ENCODE measurements around the gene FARP2.
"Not testable (repeated sequence)": the region's sequence is repeated elsewhere in the genome, so short reads cannot be mapped to it uniquely, and the experiment has no call there.

The FARP2 gene

DNA sequence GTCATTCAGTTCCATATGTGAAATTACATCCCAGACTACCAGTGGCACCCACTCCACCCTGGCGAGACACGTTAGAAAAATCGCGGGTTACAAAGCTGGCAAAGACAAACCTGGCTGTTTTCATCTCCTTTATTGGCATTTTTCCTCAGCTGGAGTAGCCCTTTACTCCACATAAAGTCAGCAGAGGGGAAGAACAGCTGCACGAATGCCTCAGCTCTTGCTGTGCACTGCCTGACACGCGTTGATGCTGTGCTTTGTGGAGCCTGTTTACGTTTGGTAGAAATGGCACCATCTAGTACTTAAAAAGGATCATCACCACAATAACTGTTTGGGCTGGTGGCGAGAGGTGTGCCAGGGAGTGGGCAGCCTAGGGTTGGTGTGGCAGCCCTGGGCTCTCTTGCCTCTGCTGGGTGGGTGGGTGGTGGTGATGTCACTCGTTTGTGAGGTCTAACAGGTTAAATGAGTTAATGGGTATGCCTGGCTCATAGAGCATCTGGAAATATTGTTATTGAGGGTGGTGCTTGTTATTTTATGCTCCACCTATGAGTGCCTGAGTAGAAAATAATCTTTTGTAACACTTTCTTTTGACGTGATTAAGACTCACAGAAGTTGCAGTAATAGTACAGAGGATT, 16.4 kb downstream of the FARP2 start:
- DNase-seq (ENCODE audit: low read depth, low spot score), result no peak
- TF ChIP-seq SUZ12 (IDR thresholded peaks at IDR 0.05; ENCODE audit: extremely low read depth, insufficient read depth, insufficient read length) (no peak), ZNF274 (IDR thresholded peaks at IDR 0.05; ENCODE audit: low read depth, low read length) (no peak), YY1 (IDR thresholded peaks at IDR 0.05; ENCODE audit: insufficient read depth, insufficient read length) (no peak)
- no peak overlapping the region for H3K9ac ChIP-seq (ENCODE audit: insufficient read length, low read depth)
- H3K9me3 ChIP-seq (ENCODE audit: insufficient read depth, low read length), result no peaks in the 10 kb centered on the region
- H3K4me3 ChIP-seq (ENCODE audit: insufficient read length, low read depth), result no peak overlapping the region
- H3K27me3 ChIP-seq (ENCODE audit: insufficient read depth, insufficient read length), result no peaks in the 10 kb centered on the region
- no peaks in the 10 kb centered on the region for H3K4me1 ChIP-seq (ENCODE audit: insufficient read depth, insufficient read length)
- H3K36me3 ChIP-seq (ENCODE audit: insufficient read depth, insufficient read length, low read length), result peaks cover 37% of the 10 kb centered on the region

- TF ChIP-seq YY1 (IDR thresholded peaks at IDR 0.05; ENCODE audit: insufficient read depth, insufficient read length) (no peak), ZNF274 (IDR thresholded peaks at IDR 0.05; ENCODE audit: low read depth, low read length) (no peak), SUZ12 (IDR thresholded peaks at IDR 0.05; ENCODE audit: extremely low read depth, insufficient read depth, insufficient read length) (no peak)
- no peaks in the 10 kb centered on the region for H3K4me1 ChIP-seq (ENCODE audit: insufficient read depth, insufficient read length)
- peaks cover 33% of the 10 kb centered on the region for H3K36me3 ChIP-seq (ENCODE audit: insufficient read depth, insufficient read length, low read length)
- no peaks in the 10 kb centered on the region for H3K27me3 ChIP-seq (ENCODE audit: insufficient read depth, insufficient read length)
- H3K9me3 ChIP-seq (ENCODE audit: insufficient read depth, low read length), result no peaks in the 10 kb centered on the region
- no peak for DNase-seq (ENCODE audit: low read depth, low spot score)
- no peak overlapping the region for H3K4me3 ChIP-seq (ENCODE audit: insufficient read length, low read depth)
- no peak overlapping the region for H3K9ac ChIP-seq (ENCODE audit: insufficient read length, low read depth)
Measured at GRCh38 chr2:241373446-241373845, 17.4 kb downstream of the FARP2 start.

- H3K36me3 ChIP-seq (ENCODE audit: insufficient read depth, insufficient read length, low read length), result peaks cover 32% of the 10 kb centered on the region
- not testable (repeated sequence) for DNase-seq (ENCODE audit: low read depth, low spot score); H3K9ac ChIP-seq (ENCODE audit: insufficient read length, low read depth); H3K4me3 ChIP-seq (ENCODE audit: insufficient read length, low read depth); H3K4me1 ChIP-seq (ENCODE audit: insufficient read depth, insufficient read length); H3K27me3 ChIP-seq (ENCODE audit: insufficient read depth, insufficient read length); H3K9me3 ChIP-seq (ENCODE audit: insufficient read depth, low read length)
Measured at GRCh38 chr2:241373906-241374305, 17.8 kb downstream of the FARP2 start.

GRCh38 chr2:241375300-241375699, 19.2 kb downstream of the FARP2 start:
- TF ChIP-seq SUZ12 (IDR thresholded peaks at IDR 0.05; ENCODE audit: extremely low read depth, insufficient read depth, insufficient read length) (no peak), YY1 (IDR thresholded peaks at IDR 0.05; ENCODE audit: insufficient read depth, insufficient read length) (no peak), ZNF274 (IDR thresholded peaks at IDR 0.05; ENCODE audit: low read depth, low read length) (no peak)
- Histone ChIP-seq H3K4me3 (ENCODE audit: insufficient read length, low read depth) (no peak overlapping the region), H3K27me3 (ENCODE audit: insufficient read depth, insufficient read length) (no peaks in the 10 kb centered on the region), H3K9ac (ENCODE audit: insufficient read length, low read depth) (no peak overlapping the region), H3K9me3 (ENCODE audit: insufficient read depth, low read length) (no peaks in the 10 kb centered on the region), H3K4me1 (ENCODE audit: insufficient read depth, insufficient read length) (no peaks in the 10 kb centered on the region), H3K36me3 (ENCODE audit: insufficient read depth, insufficient read length, low read length) (peaks cover 38% of the 10 kb centered on the region)
- DNase-seq (ENCODE audit: low read depth, low spot score), result no peak

- Histone ChIP-seq H3K27me3 (ENCODE audit: insufficient read depth, insufficient read length) (no peaks in the 10 kb centered on the region), H3K9me3 (ENCODE audit: insufficient read depth, low read length) (no peaks in the 10 kb centered on the region), H3K9ac (ENCODE audit: insufficient read length, low read depth) (no peak overlapping the region), H3K4me3 (ENCODE audit: insufficient read length, low read depth) (no peak overlapping the region), H3K4me1 (ENCODE audit: insufficient read depth, insufficient read length) (no peaks in the 10 kb centered on the region), H3K36me3 (ENCODE audit: insufficient read depth, insufficient read length, low read length) (peaks cover 47% of the 10 kb centered on the region)
- no peak for TF ChIP-seq SUZ12 (IDR thresholded peaks at IDR 0.05; ENCODE audit: extremely low read depth, insufficient read depth, insufficient read length)
- no peak for TF ChIP-seq YY1 (IDR thresholded peaks at IDR 0.05; ENCODE audit: insufficient read depth, insufficient read length)
- no peak for DNase-seq (ENCODE audit: low read depth, low spot score)
Measured at GRCh38 chr2:241376808-241377207, 20.7 kb downstream of the FARP2 start.

- Histone ChIP-seq H3K4me1 (ENCODE audit: insufficient read depth, insufficient read length) (no peaks in the 10 kb centered on the region), H3K9ac (ENCODE audit: insufficient read length, low read depth) (no peak overlapping the region), H3K4me3 (ENCODE audit: insufficient read length, low read depth) (no peak overlapping the region), H3K36me3 (ENCODE audit: insufficient read depth, insufficient read length, low read length) (peaks cover 61% of the 10 kb centered on the region), H3K9me3 (ENCODE audit: insufficient read depth, low read length) (no peaks in the 10 kb centered on the region), H3K27me3 (ENCODE audit: insufficient read depth, insufficient read length) (no peaks in the 10 kb centered on the region)
- DNase-seq (ENCODE audit: low read depth, low spot score), result no peak
- TF ChIP-seq ZNF274 (IDR thresholded peaks at IDR 0.05; ENCODE audit: low read depth, low read length), result no peak
- TF ChIP-seq YY1 (IDR thresholded peaks at IDR 0.05; ENCODE audit: insufficient read depth, insufficient read length), result no peak
- TF ChIP-seq SUZ12 (IDR thresholded peaks at IDR 0.05; ENCODE audit: extremely low read depth, insufficient read depth, insufficient read length), result no peak
Measured at GRCh38 chr2:241378816-241379215, 22.7 kb downstream of the FARP2 start.

- DNase-seq (ENCODE audit: low read depth, low spot score), result no peak
- Histone ChIP-seq H3K4me3 (ENCODE audit: insufficient read length, low read depth) (no peak overlapping the region), H3K4me1 (ENCODE audit: insufficient read depth, insufficient read length) (no peaks in the 10 kb centered on the region), H3K9me3 (ENCODE audit: insufficient read depth, low read length) (no peaks in the 10 kb centered on the region), H3K36me3 (ENCODE audit: insufficient read depth, insufficient read length, low read length) (peaks cover 59% of the 10 kb centered on the region), H3K27me3 (ENCODE audit: insufficient read depth, insufficient read length) (no peaks in the 10 kb centered on the region), H3K9ac (ENCODE audit: insufficient read length, low read depth) (no peak overlapping the region)
- TF ChIP-seq SUZ12 (IDR thresholded peaks at IDR 0.05; ENCODE audit: extremely low read depth, insufficient read depth, insufficient read length) (no peak), YY1 (IDR thresholded peaks at IDR 0.05; ENCODE audit: insufficient read depth, insufficient read length) (no peak)
Measured at GRCh38 chr2:241379481-241380480, 23.7 kb downstream of the FARP2 start.

Data from NT2/D1 (cell line).